ENCODE data around the gene GPR137. TPM values are rescaled to one million over a fixed set of nuclear protein-coding genes. Genes with fewer than 3 reads are reported as not detected.

The GPR137 gene
- total and polyA plus RNA-seq, 9 of the 15 experiments (the other 6 are each of a cell fraction or from before 2014, with no cell fraction given), result 0.32 to 26.7 (median 10.7) TPM

DNA sequence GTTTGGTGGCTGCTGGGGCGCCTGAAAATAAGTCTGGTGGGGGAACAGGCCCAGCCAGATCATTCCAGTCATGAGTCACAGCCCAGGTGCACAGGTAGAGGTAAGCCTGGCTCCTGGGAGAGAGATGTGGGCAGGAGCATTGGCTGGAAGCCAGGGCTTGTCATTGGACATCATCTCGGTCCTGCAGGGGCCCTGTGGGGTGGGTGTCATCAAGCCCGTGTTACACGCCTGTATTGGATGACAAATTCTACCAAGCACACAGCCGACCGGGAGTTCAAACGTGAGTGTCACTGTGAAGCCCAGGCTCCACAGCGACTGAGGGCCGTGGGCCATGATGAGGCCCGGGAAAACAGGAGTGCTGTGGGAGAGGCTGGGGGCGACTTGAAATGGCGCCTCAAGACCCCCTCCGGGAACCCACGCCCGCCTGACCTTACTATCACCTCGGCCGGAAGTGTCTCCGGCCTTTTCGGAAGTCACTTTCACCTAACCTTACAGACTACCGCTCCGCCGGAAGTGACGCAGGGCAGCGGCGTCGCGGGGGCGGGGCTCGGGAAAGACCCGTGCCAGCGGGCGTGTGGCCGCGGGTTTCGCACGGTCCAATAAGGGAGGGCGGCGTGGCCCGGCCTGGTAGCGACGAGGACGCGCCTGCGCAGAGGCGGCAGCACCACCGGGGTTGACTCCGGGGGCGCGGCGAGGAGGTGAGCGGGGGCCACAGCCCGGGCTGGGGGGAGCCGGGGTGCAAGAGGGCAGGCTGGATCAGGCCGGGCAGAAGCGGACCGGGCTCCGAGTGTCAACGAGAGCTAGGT, 45.0 kb upstream of the GPR137 start, which contains the start of gene FKBP2 (continued):
- TF ChIP-seq, protein P1, sequence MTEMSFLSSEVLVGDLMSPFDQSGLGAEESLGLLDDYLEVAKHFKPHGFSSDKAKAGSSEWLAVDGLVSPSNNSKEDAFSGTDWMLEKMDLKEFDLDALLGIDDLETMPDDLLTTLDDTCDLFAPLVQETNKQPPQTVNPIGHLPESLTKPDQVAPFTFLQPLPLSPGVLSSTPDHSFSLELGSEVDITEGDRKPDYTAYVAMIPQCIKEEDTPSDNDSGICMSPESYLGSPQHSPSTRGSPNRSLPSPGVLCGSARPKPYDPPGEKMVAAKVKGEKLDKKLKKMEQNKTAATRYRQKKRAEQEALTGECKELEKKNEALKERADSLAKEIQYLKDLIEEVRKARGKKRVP (CRISPR knock-in tag; IDR thresholded peaks at IDR 0.05), result 0 out of 2 replicates have a peak, but pooled peaks have one; percentile 5
- TF ChIP-seq SRSF1 (IDR thresholded peaks at IDR 0.05; ENCODE audit: low read depth, low read length) (no peak), SMARCA4 (IDR thresholded peaks at IDR 0.05) (peak; percentile 46; the same call in 1 of the 2 replicates), SIN3A (IDR thresholded peaks at IDR 0.05; ENCODE audit: borderline replicate concordance in 2 of 2, control insufficient read depth in 1 of 2, low read depth in 2 of 2, low read length in 2 of 2) (peak; percentile 44 to 62; a peak in 1 of 4 replicates), NFRKB (IDR thresholded peaks at IDR 0.05; ENCODE audit: low read depth) (peak; percentile 91), EP400 (IDR thresholded peaks at IDR 0.05) (peak; percentile 84), GTF2E2 (tag; IDR thresholded peaks at IDR 0.05) (peak; percentile 77), ZNF175 (CRISPR knock-in tag; IDR thresholded peaks at IDR 0.05; ENCODE audit: low read depth) (peak; percentile 75; the same call in 1 of the 2 replicates), HSF4 (CRISPR knock-in tag; IDR thresholded peaks at IDR 0.05; ENCODE audit: borderline replicate concordance) (no peak), HMGN3 (IDR thresholded peaks at IDR 0.05; ENCODE audit: borderline replicate concordance, extremely low read depth, insufficient read length, low read depth, low read length) (peak; percentile 90), ETV1 (tag; conservative IDR thresholded peaks at IDR 0.05; ENCODE audit: low read depth) (peak; percentile 92; the same call in 1 of the 2 replicates), ARID1B (IDR thresholded peaks at IDR 0.05) (no peak; the same call in 1 of the 2 replicates), ZNF23 (CRISPR knock-in tag; IDR thresholded peaks at IDR 0.05) (peak; percentile 70; the same call in 1 of the 2 replicates), ZNF696 (CRISPR knock-in tag; conservative IDR thresholded peaks at IDR 0.05) (0 out of 2 replicates have a peak, but pooled peaks have one; percentile 56), SPI1 (IDR thresholded peaks at IDR 0.05; ENCODE audit: borderline replicate concordance, low read depth, low read length) (peak; percentile 35; the same call in 1 of the 2 replicates), PTRF (tag; IDR thresholded peaks at IDR 0.05) (no peak), ZNF586 (CRISPR knock-in tag; conservative IDR thresholded peaks at IDR 0.05) (0 out of 2 replicates have a peak, but pooled peaks have one; percentile 58)
- TF ChIP-seq, protein P2, sequence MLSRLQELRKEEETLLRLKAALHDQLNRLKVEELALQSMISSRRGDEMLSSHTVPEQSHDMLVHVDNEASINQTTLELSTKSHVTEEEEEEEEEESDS (CRISPR knock-in tag; IDR thresholded peaks at IDR 0.05), result no peak
- TF ChIP-seq, protein P3, sequence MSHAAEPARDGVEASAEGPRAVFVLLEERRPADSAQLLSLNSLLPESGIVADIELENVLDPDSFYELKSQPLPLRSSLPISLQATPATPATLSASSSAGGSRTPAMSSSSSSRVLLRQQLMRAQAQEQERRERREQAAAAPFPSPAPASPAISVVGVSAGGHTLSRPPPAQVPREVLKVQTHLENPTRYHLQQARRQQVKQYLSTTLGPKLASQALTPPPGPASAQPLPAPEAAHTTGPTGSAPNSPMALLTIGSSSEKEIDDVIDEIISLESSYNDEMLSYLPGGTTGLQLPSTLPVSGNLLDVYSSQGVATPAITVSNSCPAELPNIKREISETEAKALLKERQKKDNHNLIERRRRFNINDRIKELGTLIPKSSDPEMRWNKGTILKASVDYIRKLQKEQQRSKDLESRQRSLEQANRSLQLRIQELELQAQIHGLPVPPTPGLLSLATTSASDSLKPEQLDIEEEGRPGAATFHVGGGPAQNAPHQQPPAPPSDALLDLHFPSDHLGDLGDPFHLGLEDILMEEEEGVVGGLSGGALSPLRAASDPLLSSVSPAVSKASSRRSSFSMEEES (CRISPR knock-in tag; IDR thresholded peaks at IDR 0.05), result peak; percentile 9; the same call in 1 of the 2 replicates
- TF ChIP-seq, protein P4, sequence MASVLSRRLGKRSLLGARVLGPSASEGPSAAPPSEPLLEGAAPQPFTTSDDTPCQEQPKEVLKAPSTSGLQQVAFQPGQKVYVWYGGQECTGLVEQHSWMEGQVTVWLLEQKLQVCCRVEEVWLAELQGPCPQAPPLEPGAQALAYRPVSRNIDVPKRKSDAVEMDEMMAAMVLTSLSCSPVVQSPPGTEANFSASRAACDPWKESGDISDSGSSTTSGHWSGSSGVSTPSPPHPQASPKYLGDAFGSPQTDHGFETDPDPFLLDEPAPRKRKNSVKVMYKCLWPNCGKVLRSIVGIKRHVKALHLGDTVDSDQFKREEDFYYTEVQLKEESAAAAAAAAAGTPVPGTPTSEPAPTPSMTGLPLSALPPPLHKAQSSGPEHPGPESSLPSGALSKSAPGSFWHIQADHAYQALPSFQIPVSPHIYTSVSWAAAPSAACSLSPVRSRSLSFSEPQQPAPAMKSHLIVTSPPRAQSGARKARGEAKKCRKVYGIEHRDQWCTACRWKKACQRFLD (CRISPR knock-in tag; IDR thresholded peaks at IDR 0.05), result peak; percentile 70; the same call in 1 of the 2 replicates
